HS-27A (cell line): ENCODE results near the gene SYCE3.
A peak's percentile ranks its signal among the peaks of the same experiment; 100 is the strongest.

Source experiments
- DNase-seq: peaks from one replicate; pipeline ENCODE4 v3.0.0-alpha.2; 2012; ENCODE audit warnings: low read depth, missing footprints

SYCE3 gene

DNA sequence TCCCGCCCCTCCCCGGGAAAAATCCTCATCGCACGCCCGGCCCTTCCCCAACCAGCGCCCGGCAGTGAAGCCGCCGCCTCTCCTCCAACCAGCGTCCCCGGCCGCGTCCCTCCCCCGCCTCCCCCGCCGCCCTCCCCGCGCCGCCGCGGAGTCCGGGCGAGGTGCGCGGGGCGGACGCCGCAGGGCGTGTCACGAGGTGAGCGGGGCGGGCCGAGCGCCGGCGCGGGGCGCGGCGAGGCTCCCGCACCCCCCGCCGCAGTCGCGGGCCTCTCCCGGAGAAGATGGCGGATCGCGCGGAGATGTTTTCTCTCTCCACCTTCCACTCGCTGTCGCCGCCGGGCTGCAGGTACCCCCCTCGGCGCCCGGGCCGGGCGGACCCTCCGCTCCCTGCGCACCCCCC, 37.8 kb upstream of the SYCE3 start, which contains the start of gene MAPK8IP2:
MAPK8IP2 (plus strand) TSS at position 256 of the 400 bp plus-strand sequence; CDS start at position 282, 26 bp downstream.
- DNase-seq, result no peak

DNA sequence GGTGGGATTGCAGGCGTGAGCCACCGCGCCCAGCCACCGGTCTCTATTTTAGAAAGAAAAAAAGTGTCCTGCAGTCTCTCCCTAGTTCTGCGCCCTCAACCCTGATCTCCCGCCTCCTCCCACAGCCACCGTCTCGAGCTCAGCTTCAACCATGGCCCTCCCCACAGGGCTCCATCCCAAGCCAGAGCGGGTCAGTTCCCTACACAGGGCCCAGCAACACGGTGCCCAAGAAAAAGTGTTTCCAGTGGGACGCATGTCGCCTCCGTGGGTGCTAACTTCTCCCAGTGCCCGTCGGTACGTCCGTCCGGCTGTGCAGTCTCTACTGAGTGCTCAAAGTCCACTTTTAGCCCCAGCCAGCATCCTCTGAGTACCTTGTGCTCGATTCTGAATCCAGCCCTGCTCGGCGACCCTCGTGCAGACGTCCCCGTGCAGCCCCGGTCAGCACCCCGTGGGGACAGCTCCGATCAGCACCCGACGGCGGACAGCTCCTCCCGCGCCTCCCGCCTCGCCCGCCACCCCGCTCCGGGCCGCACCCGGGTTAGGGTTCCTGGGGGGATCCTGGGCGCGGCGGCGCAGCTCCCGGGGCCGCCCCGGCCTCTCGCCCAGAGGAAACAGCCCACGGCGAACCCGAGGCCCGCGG, 37.2 kb upstream of the SYCE3 start:
- no peak for DNase-seq

GRCh38 chr22:50597097-50597496, 34.4 kb upstream of the SYCE3 start:
- no peak for DNase-seq

GRCh38 chr22:50595189-50595588, 32.5 kb upstream of the SYCE3 start:
- no peak for DNase-seq

GRCh38 chr22:50587407-50587806, 24.7 kb upstream of the SYCE3 start:
- DNase-seq, result no peak

- no peak for DNase-seq
These were observed 23.7 kb upstream of the SYCE3 start for GRCh38 chr22:50586416-50586815.

- DNase-seq, result no peak
These were observed 23.1 kb upstream of the SYCE3 start for GRCh38 chr22:50585781-50586180.

- DNase-seq, result no peak
These were observed 22.5 kb upstream of the SYCE3 start for GRCh38 chr22:50585238-50585637.

- DNase-seq, result no peak
These were observed 21.7 kb upstream of the SYCE3 start for GRCh38 chr22:50584106-50585096.

DNA sequence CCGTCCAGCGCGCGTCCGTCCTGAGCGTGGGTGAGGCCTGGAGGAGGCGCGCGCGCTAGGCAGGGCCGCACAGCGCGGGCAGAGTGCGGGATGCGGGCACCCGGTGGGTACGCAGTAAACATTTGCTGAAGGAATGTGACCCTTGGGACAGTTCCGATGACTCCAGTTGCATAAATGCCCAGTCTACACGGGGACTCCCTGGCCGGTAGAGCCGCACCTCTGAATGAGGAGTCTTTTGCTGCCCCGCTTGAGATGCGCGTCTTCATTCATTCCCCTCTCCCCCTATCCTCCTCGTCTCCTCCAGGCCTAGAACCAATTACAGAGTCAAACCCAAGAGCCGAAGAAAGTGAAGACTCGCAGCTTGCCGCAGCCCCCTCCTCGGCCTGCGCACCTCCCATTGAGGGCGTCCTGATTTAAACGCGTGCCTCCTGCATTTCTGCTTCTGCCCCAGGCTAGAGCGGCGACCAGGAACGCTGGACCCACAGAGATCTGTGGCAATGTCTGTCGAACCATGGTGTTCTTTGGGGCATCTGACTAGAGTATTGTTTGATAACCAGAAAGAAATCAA, 20.7 kb upstream of the SYCE3 start:
- no peak for DNase-seq

DNA sequence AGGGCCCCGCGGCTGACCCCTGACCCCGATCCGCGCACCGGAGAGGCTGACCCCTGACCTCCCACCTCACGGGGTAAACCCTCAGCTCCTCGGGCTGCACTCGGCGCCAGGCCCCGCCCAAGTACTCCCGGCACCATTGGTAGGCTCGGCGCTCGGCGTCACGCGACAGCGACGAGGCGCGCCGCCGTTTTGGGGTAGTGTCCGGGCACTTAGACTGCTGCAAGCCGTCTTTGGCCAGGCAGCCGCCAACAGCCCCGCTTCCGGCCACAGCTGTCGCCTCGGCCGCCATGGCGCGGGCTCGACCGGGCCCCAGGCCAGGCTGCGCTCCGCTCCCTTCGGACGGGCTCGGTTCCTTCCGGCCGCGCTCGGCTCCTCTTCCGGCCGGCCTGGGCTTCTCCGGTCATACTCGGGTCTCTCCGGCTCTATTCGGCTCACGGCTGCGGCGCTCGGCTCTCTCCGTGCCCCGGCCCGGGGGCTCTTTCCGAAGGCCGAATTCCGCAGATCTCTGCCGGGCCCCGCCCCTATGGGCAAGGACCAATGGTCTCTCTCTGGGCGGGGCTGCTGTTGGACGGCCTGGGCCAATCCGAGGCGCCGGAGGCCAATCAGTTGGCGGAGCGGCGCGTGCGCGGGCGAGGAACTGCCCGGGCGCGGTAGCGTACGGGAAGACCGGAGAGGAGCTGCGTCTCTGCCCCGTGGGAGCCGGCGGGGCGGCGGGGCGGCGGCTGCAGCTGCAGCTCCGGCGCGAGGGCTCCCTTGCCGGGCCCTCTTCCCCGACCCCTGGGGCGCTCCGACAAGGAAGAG, 20.0 kb upstream of the SYCE3 start, which contains the start of gene CHKB:
CHKB (minus strand) TSS at position 357 of the 801 bp plus-strand sequence; CDS start at position 289, 68 bp downstream.
- DNase-seq, result peak; percentile 90

- DNase-seq, result no peak
These were observed 19.3 kb upstream of the SYCE3 start for GRCh38 chr22:50581950-50582492.

DNA sequence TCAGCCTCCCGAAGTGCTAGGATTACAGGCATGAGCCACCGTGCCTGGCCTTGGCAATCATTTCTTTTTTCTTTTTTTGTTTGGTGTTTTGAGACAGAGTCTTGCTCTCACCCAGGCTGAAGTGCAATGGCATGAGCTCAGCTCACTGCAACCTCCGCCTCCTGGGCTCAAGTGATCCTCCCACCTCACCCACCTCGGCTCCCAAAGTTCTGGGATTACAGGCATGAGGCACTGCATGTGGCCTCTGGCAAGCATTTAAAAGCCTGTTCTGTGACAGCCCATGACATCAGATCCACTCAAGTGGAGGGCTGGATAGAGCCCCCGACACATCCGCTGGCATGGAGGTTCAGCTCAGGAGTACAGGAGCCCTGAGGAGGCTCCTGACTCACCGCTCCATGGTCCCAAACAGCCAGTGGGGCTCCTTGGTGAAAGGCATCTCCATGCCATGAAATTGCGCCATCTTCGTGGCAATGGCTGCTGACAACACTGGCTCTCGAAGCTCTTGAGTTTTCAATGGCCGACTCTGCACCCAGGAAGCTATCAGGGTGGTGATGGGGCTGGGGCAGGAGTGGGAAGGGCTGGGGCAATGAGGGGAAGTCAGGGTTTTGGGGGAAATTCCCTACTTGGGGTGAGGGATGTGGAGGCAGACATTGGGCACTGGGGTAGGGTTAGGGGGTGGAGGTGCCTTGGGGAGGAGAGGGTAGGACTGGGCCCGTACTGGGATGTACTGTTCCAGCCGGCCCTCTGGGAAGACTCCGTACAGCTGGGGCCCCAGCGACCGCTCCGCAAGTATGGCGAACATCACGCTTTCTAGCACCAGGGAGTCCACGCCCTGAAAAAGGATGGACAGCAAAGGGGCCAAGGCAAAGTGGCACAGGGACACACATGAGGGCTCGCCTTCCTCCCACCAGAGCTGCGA, 18.6 kb upstream of the SYCE3 start:
- DNase-seq, result no peak

- no peak for DNase-seq
These were observed 17.0 kb upstream of the SYCE3 start for GRCh38 chr22:50579752-50580151.

- no peak for DNase-seq
These were observed 16.1 kb upstream of the SYCE3 start for GRCh38 chr22:50578776-50579310.

- DNase-seq, result no peak
These were observed 15.5 kb upstream of the SYCE3 start, which contains the start of gene CPT1B for GRCh38 chr22:50577987-50578775. TSS of gene CPT1B (minus strand) at chr22:50578427. CDS start at chr22:50577915, 512 bp downstream.

- no peak for DNase-seq
These were observed 14.9 kb upstream of the SYCE3 start for GRCh38 chr22:50577697-50577986.

DNA sequence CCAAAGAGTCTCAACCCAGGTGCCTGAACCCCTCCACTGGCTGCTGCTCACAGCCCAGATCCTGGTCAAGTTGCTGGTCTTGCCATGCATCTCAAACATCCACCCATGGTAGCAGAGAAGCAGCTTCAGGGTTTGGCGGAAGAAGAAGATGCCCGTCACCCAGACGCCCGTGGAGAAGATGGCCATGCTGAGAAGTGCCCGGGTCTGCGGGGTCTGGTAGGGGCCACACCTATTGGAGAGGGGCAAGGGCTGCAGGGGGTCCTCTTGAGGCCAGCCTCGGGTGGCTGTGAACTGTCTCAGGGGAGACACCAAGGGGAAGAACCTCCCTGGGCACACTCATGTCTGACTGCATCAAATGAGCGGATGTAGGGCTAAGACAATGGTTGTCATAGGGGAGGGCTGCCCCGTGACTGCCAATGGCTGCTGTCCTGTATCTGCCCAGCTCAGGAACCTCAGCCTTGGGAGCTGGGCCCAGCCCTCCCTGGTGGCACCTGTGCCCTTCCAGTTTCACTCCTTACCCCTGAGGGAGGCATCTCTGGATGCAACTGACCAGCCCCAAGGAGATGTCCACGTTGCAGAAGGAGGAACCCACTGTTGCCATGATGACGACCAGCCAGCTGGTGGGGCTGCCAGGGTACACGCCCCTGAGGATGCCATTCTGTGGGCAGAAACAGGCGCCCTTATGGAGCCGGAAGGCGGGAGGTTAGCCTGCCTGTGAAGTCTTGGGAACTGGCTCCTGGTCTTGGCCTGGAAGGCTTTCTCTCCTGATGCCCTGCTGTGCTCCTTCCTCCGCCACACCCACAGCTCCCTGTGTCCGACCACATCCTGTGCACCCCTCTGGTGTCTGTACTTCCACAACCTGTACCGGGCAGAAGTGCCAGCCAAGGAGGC, 14.3 kb upstream of the SYCE3 start:
- no peak for DNase-seq
